ENCODE data around the gene PTTG1IP.
A peak's percentile ranks its signal among the peaks of the same experiment; 100 is the strongest.

Gene PTTG1IP

DNA sequence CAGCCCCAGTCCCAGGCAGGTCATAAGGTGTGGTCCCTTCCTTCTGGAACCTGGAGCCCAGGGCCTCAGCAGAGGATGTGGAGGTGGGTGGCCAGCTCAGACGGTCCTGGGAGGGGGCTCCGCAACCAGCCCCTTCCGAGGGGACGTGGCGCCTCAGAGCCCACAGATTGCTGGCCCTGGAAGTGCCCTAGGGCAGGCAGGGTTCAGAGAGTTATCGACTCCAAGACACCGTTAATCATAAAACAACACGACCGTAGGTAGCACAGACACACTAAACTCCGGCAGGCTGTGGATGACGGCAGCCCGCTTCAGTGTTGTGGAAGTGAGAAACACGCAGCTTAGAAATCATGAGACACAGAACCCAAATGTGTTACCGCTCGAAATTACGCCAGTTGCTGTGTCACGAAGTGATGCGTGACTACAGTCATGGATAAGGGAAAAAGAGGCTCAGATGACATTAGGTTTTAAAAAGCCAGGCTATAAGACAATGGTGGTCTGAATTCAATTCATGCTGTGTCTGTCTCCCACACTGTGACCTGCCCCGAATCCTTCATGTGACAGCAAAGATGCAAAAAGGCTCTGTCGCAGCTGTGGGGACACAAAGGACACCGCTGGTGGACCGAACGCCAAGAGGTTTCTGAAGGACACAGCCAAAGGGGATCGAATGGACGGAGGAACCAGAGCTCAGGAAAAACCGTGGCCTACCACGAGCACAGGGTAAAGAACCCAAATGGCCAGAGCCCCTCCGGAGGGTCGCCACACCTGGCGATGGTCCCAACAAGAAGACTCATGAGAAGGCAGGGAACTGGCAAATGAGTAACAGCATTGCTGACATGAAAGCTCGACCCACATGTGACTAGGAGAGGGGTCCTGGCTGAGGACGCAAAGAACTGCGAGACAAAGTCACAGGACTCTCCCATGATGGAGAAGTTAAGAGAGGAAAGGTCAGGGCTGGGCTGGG is 53.9 kb downstream of the PTTG1IP start:
- no peak for DNase-seq

DNA sequence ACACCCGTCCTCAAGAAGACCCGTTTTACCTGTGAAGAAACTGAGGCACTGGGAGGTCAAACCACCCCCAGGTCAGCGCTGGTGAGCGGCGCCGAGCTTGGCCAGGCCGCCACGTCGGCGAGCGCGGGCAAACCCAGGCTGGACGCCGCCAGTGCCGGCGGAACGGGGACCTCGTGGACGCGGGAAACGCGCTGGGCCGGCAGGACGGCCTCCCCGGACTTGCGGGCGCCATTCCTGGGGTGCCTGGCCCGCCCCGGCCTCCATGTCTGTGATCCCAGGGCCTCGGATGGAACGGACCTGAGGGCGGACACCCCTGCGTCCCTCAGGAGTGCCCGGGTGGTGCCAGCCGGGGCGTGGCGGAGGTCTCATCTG is 54.9 kb downstream of the PTTG1IP start:
- no peak for DNase-seq

DNA sequence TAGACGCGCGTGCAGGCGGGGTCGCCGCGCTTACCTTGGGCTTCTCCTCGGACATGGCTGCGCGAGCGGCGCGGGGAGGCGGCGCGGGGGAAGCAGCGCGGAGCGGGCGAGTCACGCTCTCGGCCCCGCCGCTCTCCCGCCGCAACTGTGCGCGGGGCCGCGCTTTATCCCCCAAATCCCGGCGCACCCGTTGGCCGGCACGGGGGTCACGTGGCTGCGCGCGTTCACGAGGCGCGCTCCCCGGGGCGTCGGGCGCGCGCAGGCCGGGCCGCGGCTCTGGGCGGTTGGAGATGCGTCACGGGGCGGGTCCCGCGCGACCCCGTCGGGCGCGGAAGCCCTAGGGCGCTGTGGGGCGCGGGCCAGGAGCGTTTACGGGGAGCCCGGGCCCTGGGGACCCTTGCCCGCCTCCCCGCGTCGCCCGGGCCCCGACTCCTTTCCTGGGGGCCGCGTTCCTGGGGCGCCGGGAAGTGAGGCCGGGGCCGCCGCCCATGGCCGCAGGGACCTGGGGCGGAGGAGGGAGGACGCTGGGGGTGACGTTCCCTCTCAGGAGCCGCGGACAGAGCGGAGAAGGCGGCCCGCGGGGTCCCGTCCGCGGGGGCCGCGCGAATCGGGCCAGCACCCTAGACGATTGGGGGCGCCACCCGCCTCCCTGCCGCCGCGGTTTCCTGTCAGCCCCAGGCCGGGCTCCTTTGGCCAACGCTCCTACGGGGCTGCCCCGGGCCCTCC is 55.4 kb downstream of the PTTG1IP start, which contains the start of gene SUMO3:
Gene SUMO3, minus strand, starts transcription at position 149 of the 726 bp plus-strand sequence. Its CDS starts 94 bp downstream, at position 55.
- peak; percentile 78 to 93 (median 84) for DNase-seq

DNA sequence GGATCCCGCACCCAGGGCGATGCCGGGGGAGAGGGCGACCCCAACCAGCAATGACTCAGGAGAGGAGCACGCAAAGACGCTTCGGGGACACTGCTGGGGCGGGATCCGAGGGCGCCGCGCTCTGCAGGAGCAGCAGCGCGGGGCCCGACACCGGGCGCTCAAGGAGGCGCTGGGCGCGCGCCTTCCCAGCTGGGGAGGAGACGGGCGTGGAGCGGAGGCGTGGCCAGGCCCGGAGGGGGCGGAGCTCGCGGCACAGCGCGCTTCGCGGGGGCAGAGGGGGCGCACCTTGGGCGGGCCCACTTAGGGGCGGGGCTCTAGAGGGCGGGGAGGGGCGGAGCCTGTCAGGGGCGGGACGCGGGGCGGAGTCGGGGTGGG is 56.0 kb downstream of the PTTG1IP start:
- DNase-seq: peak; percentile 78 to 93 (median 91)

DNA sequence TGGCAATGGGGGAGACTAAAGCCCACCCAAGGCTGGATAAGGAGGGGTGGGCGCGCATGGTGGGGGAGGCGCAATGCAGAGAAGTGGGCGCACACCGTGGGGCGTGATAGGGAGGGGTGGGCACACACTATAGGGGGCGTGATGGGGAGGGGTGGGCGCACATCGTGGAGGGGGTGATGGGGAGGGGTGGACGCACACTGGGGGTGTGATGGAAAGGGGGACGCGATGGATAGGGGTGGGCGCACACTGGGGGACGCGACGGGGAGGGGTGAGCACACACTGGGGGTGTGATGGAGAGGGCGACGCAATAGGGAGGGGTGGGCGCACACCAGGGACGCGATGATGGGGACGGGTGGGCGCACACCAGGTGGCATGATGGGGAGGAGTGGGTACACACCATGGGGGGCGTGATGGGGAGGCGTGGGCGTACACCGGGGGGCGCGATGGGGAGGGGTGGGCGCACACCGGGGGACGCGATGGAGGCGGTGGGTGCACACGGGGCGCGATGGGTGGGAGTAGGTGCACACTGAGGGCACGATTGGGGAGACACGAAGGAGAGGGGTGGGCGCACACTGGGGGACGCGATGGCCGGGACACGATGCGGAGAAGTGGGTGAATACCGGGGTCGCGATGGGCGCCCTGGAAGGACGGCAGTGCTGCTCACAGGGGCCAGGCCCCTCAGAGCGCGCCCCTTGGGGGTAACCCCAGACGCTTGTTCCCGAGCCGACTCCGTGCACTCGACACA is 56.6 kb downstream of the PTTG1IP start:
- DNase-seq: no peak

DNA sequence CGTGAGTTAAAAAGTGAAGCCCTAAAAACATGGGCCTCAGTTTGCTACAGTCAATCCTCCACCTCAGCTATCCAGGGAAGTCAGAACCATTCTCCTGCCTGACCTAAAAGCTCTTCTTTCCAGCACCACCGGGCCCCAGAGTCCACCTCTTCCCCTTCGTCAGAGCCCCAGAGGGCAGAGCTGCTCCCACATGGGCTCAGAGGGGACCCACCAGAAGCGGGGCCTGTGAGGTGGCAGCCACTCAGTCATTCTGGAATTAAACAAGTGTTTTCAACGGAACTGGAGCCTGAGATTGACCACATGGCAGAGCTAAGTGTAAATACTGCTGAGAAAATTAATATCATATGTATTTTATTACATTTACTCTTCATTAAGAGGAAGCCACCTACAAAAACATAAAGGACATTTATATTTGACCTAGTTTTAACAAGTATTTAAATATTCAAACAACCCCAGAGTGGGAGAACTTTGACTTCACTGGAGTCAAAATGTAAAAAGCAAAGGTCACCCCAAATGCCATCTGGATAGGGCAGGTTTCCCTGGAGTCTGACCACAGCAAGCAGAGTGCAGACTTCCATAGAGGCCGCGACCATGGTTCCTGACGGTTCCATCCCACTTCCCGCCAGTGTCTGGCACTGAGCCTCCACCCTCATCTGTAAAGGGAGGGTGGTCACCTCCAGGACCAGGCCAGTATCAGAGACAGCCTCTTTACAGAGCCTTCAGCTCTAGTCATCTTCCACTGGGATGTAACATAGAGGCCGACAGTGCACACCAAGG is 57.5 kb downstream of the PTTG1IP start:
- DNase-seq: no peak

DNA sequence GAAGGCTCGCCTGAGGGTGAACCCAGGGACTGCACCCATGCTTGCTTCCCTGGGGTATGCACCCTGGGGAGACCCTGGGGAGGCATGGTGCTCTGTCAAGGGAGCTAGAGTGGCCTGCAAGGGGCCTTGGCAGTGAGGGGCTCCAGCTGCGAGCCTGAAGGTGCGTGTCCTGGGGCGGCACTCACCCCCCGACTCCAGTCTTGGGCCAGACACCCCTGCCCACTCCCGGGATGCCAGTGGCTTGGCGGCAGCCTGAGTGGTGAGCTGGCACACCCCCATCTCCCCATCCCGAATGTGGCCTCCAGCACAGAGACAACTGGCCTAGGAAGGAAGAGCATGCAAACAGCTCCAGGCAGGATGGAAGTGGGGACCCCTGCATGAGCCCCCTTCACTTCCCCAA is 58.3 kb downstream of the PTTG1IP start:
- no peak for DNase-seq

DNA sequence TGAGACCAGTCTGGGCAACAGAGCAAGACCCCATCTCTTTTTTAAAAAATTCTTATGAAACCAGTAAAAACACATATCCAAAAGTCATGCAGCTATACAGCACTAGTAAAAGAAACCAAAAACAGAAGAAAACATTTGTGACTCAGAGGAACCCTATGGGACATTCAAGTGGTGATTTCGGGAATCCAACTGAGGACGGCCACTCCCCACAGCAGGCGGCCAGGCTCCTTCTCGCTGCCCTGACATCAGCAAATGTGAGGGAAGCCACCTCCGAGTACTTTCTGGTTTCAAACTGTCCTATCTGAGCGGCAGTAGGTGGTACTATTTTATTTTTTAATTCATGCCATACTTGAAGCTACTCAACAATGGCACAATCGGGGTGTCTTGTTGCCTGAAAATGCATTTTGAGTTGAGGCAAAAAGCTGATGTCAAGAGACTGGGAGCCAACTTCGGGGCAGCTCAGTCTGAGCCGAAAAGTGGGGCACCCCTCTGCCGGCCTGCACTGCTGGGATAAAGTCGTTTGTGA is 58.9 kb downstream of the PTTG1IP start:
- DNase-seq: no peak

DNA sequence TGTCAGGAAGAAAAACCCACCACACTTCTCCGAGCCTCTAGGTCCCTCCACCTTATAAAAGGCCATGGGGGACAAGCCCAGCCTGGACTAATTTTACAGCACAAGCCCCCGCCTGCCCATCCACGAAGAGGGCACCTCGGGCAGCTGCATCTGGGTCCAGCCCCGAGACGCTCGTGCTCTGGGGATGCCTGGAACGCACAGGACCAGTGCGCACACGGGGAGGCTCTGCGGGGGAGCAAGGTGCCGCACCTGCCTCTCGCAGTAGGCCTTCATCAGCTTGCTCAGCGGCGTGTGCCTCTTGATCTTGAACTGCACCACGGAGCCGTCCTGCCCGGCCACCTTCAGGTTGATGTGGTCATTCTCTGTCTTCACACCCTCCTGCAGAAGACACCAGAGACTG is 59.8 kb downstream of the PTTG1IP start:
- DNase-seq: no peak

DNA sequence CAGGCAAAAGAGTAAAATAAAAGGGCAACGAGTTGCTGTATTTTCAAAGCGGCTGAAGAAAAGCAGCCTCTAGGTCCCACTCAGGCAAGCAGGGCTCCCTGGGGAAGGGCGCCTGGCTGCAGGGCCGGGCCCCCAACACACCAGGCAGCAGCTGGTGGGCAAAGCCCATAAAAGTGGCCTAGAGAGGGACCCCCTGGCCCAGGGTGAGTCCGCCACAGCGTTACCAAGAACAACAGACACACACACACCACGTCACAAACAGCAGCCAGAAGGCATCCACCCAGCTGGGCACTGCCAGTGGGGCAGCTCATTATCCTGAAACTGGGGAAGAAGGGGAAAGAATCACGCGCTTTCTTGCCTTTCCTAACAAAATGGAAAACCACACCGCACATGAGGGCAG is 60.3 kb downstream of the PTTG1IP start:
- DNase-seq: no peak

DNA sequence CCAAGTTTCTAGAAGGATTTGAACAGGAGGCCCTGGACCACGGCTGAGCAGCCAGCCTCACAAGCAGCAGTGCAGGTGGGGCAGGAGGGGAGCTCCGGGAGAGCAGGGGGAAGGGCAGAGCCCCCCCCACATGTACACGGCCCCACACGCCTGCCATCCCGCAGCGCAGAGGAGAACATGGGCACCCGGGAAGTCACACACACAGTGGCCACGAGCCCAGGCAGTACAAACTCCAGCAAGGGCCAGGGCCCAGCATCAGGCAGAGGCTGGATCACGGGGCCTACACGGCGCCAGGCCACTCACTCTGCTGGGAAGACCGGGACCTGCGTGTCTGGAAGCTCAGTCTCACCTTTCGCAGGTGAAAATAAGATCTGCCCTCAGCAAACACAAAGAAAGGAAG is 60.9 kb downstream of the PTTG1IP start:
- no peak for DNase-seq

DNA sequence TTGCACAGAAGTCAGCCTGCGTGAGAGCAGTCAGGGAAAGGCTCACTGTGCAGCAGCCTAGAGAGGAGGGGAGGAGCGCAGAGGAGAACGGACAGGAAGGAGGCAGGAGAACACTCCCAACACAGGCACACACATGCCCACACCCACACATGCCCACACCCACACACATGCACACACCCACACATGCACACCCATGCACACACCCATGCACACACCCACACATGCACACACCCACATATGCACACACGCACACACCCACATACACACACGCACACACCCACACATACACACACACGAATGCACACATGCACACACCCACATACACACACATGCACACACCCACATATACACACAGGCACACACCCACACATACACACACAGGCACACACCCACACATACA is 62.7 kb downstream of the PTTG1IP start:
- no peak for DNase-seq

DNA sequence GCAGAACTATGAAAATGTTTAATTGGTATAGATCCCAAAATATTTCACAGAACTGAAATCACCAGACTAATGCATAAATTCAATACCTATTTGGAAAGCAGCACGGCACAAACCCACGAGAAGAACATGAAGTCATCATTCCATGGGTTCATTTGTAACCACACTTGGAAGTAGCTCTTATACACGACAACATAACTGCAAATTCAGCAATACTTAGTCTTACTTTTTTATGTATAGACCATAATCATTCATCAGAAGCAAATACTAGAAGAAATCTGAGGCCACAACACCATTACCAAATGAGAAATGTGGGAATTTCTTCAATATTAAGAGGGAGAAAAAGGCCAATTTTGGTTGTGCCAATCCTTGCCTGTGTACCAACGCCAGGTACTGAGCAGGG is 67.6 kb downstream of the PTTG1IP start:
- no peak for DNase-seq

DNA sequence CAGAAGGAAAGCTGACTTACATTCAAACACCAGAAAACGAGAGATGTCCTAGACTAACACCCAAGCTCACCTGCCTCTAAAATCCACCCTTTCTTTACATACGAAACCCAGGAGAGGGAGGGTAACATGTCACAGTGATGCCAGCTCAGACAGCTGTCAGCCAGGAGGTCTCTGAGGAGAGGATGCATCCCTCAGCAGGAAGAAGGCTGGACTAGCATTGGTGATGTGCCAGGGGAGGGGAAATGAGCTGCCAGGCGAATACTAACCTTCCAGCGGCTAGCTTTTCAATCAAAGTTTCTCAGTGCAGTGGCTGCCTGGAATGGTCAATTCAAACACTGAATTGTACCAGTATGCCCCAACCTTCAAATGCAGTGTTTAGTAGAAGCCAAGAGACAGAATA is 68.3 kb downstream of the PTTG1IP start:
- no peak for DNase-seq

DNA sequence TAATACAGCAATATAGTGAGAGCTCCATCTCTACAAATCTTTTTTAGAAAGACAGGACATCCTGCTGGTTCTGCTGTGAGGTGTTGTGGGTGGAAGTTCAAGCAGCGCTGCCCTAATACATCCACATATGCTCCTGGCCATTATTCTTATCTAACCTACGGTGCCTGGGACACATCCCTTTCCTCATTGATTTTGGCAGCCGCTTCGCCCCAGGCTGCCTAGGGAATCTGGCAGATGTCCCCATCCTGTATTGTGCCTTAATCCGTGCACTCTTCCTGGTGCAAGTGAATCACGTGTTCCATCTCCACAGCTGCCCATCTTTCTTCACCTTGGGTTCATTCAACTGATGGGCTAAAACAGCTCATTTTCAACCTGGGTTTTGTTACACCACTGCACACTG is 68.7 kb downstream of the PTTG1IP start:
- DNase-seq: no peak

DNA sequence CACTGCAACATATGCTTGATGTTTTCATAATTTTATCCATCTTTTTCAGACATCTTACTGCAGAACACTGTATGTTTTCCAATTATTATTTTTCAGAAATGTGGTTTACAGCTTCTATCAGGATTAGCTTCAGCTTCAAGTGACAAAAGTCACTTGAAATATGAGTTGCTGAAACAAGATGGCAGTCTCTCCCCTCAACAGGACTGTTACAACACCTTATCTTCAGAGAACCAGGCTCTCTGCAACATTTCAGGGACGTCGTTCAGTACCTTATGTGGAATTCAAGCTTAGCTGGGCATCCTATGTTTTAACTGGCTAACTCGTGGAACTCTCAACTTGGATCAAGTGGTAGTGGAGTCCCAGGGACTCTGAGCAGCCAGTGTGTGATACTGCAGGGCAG is 69.8 kb downstream of the PTTG1IP start:
- DNase-seq: no peak

DNA sequence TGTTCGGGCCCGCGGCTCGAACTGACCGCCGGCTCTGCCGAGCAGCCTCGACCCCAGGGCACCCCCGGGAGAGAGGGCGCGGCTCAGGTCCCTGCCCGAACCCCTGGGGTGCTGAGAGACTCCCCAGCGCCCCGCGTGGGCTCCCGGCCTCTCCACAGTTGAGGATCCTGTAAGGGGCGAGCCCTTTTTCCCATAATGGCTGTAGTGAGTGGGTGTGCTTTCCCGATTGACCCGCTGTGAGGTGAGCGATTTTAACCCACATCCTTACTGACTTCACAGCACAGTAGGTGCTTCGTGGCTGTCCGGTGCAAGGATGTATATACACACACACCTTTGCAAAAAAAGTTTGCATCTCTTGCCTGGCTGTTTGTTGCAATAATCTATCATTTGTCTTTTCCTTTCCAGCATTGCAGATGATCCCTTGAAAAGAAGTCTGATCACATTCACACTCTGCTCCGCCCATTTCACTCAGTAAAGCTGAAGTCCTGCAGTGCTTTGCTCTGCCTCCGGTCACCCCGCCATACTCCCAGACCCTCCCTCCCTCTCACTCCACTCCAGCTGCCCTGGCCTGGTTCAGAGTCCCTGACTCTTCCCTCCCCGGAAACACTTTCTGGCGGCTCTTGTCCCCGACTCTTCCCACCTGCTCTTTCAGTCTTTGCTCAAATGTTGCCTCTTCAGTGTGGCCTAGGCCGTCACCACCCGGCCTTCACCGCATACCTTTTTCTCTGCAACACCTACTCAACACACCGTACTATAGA is 70.9 kb downstream of the PTTG1IP start:
- no peak for DNase-seq

DNA sequence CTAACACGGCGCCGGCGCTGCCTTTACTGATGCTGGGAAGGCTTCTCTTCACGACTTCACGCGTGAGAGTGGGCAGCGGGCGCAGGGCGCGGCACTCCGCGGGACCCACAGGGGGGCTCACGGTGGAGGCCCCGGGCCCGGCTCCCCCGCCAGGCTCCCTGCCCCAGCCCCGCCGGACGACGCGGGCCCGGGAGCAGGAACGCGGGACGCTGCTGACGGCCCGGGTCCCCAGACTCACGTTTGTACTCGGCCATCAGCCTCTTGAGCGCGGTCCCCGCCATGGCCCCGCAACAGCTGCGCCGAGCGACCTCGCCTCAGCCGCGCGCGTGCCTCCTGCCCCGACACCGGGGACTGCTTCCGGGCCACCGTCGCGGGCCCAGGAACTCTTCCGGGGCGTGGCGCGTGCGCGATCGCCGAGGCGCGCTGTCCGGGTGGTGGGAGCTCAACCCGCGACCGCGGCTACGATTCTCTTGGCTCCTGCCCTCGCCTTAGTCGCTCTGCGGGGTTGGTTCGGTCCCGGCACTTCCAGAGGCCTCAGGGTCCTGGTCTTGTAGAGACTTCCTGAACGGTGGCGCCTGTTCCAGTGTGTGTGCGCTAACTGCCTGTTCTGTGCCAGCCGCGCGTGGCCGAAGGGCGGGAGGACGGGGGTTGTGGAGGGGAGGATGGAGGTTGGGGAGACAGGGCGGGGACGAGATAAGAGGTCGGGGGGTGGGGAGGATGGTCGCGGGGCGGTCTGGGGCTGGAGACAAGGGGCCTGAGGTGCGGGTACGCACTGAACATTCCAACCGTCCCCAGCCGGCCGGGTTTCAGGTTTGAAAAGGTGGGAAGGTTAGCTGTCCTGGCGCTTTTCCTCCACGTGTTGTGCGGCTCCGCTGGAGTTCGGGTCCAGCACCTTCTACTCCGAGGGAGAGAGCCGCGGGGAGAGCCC is 71.8 kb downstream of the PTTG1IP start, which contains the start of gene UBE2G2:
Gene UBE2G2, minus strand, starts transcription at position 353 of the 928 bp plus-strand sequence. Its CDS starts 72 bp downstream, at position 281.
- peak; percentile 67 to 88 (median 82) for DNase-seq

DNA sequence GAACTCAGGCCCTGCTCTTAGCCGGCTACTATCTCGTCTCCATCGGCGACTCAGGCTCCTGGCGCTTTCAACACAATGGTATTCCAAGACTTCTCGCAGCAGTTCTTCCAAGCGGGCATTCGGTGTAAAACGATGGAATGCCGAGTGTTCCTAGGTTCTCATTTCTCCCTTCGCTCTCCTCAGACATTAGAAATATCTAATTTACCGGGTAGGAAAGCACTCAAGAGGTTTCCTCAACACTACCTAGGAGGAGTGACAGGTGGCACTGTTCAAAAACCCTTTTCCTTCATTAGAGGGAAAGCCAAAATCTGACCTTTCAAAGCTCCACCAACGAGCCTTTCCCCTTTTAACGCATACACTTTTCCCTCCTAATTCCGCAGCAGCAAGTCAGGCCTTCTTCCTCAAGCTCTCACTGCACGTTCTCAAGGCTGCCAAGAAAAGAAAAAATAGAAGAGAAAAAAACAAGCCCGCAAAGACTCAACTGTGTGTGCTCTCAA is 72.5 kb downstream of the PTTG1IP start:
- peak in 3 of 6 experiments; percentile 14 to 60 (median 41) for DNase-seq

DNA sequence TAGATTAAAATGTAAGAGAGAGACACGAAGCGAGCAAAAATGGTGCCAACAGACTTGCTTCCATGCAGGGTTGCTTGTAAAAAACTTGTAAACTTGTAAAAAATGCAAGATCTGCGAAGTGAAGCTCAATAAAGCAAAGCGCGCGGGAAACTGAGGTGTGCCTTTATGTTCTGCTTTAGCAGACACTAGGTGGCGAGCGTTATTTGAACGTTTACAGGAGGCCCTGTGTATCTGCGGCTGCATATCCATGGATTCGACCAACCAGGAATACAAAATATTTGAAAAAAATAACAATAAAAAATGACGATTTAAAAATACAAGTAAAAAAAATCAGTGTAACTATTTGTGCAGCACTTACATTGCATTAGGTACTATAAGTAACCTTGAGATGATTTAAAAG is 73.4 kb downstream of the PTTG1IP start:
- no peak for DNase-seq

Data from stimulated activated naive CD4-positive, alpha-beta T cell (primary cell).